HG03066 (cell line): Measurements from ENCODE around the gene STAT5B.

Source experiments
- ATAC-seq: cut with Tn5 transposase; IDR thresholded peaks from one replicate; pipeline ENCODE4 v1.9.1; 2021; ENCODE audit warnings: low read depth; ENCODE audit not compliant: unreplicated experiment

Gene STAT5B

GRCh38 chr17:42286411-42287221 is 10.4 kb upstream of the STAT5B start:
- no peak for ATAC-seq

- ATAC-seq = no peak
These were observed 9.3 kb upstream of the STAT5B start for GRCh38 chr17:42285346-42286050.

GRCh38 chr17:42284566-42284965 is 8.4 kb upstream of the STAT5B start:
- ATAC-seq = no peak

GRCh38 chr17:42284024-42284369 is 7.8 kb upstream of the STAT5B start:
- no peak for ATAC-seq

GRCh38 chr17:42283241-42284023 is 7.2 kb upstream of the STAT5B start:
- ATAC-seq = no peak

GRCh38 chr17:42282478-42283080 is 6.4 kb upstream of the STAT5B start:
- no peak for ATAC-seq

GRCh38 chr17:42281571-42282096 is 5.4 kb upstream of the STAT5B start:
- ATAC-seq = no peak

GRCh38 chr17:42279776-42280630 is 3.8 kb upstream of the STAT5B start:
- no peak for ATAC-seq

- ATAC-seq = no peak
These were observed 1.1 kb upstream of the STAT5B start for GRCh38 chr17:42277342-42277712.

GRCh38 chr17:42276609-42277341 is 584 bp upstream of the STAT5B start:
- no peak for ATAC-seq

GRCh38 chr17:42275527-42276358 is 448 bp downstream of the STAT5B start:
- ATAC-seq = no peak

GRCh38 chr17:42274812-42275526 is 1.2 kb downstream of the STAT5B start:
- ATAC-seq = no peak

GRCh38 chr17:42274253-42274542 is 2.0 kb downstream of the STAT5B start:
- ATAC-seq = no peak

- ATAC-seq = no peak
These were observed 2.5 kb downstream of the STAT5B start for GRCh38 chr17:42273474-42274252.

- no peak for ATAC-seq
These were observed 3.9 kb downstream of the STAT5B start for GRCh38 chr17:42272162-42272907.

GRCh38 chr17:42271779-42272035 is 4.5 kb downstream of the STAT5B start:
- ATAC-seq = no peak
